Calu3 (cell line): ENCODE results near the gene MSLN. TPM values are rescaled to one million over a fixed set of nuclear protein-coding genes. Genes with fewer than 3 reads are reported as not detected.
A peak's percentile ranks its signal among the peaks of the same experiment; 100 is the strongest.

ENCODE experiments used
- BruUV-seq: library from RNA; stranded (reverse); fragments of 400-500 nt; replicated peaks from 2 replicates; lab custom pipeline; 2021; lab: Mats Ljungman, UMichigan
- CTCF ChIA-PET: fragments of 300-600 bp; sonication (Branson Sonifier 250); formaldehyde crosslinking; loops from one replicate; lab custom pipeline; 2022; ENCODE audit warnings: antibody characterized with exemption; lab: Charles Lee
- DNase-seq: peaks from one replicate; pipeline ENCODE4 v3.0.0; 2022
- H3K27ac Mint-ChIP-seq: one replicate; pipeline ENCODE4 v1.8.0; 2022; ENCODE audit warnings: mixed read lengths; ENCODE audit not compliant: unreplicated experiment
- H3K27me3 Mint-ChIP-seq: one replicate; pipeline ENCODE4 v1.8.0; 2022; ENCODE audit warnings: mixed read lengths; ENCODE audit not compliant: unreplicated experiment
- H3K36me3 Mint-ChIP-seq: one replicate; pipeline ENCODE4 v1.8.0; 2022; ENCODE audit warnings: mild to moderate bottlenecking, moderate library complexity, mixed read lengths; ENCODE audit not compliant: insufficient read depth, unreplicated experiment
- H3K4me1 Mint-ChIP-seq: one replicate; pipeline ENCODE4 v1.8.0; 2022; ENCODE audit warnings: mild to moderate bottlenecking, low read depth, mixed read lengths; ENCODE audit not compliant: unreplicated experiment
- H3K4me3 Mint-ChIP-seq: one replicate; pipeline ENCODE4 v1.8.0; 2022; ENCODE audit warnings: mild to moderate bottlenecking, low read depth, moderate library complexity, mixed read lengths; ENCODE audit not compliant: unreplicated experiment
- H3K9me3 Mint-ChIP-seq: one replicate; pipeline ENCODE4 v1.8.0; 2022; ENCODE audit warnings: low read depth, mixed read lengths; ENCODE audit not compliant: unreplicated experiment
- CTCF ChIP-seq: fragments of 200-600 bp; IDR thresholded peaks from one replicate; pipeline ENCODE4 v1.8.0; 2022; ENCODE audit warnings: antibody characterized with exemption; ENCODE audit not compliant: unreplicated experiment
- intact Hi-C: fragments of 100-400 bp; cut with micrococcal nuclease; formaldehyde crosslinking; loops from one replicate; pipeline ENCODE4 v1.10.0; 2022; ENCODE audit not compliant: unreplicated experiment
- total RNA-seq: library from RNA; stranded (reverse); gene quantifications from 2 replicates; pipeline ENCODE4 v1.2.3, GENCODE V29; 2022

The MSLN gene
- total RNA-seq, 1 experiment from 2014 or later = 3.4 TPM

- CTCF ChIA-PET = no interaction called here
- no peak overlapping the region for H3K27ac Mint-ChIP-seq
- peaks cover 80% of the 10 kb centered on the region for H3K36me3 Mint-ChIP-seq
- H3K4me3 Mint-ChIP-seq = peak overlapping the region; percentile 98
- no TSS peak for BruUV-seq
- H3K27me3 Mint-ChIP-seq = no peaks in the 10 kb centered on the region
- no peak for TF ChIP-seq CTCF
- no peak for DNase-seq
- H3K4me1 Mint-ChIP-seq = no peaks in the 10 kb centered on the region
- no peaks in the 10 kb centered on the region for H3K9me3 Mint-ChIP-seq
- intact Hi-C loops = no loop called here
Measured at GRCh38 chr16:790086-790485, 29.6 kb downstream of the MSLN start.

GRCh38 chr16:791131-791530 lies 30.6 kb downstream of the MSLN start:
- H3K27me3 Mint-ChIP-seq = no peaks in the 10 kb centered on the region
- CTCF ChIA-PET = no interaction called here
- peaks cover 79% of the 10 kb centered on the region for H3K36me3 Mint-ChIP-seq
- no TSS peak for BruUV-seq
- TF ChIP-seq CTCF = no peak
- H3K9me3 Mint-ChIP-seq = no peaks in the 10 kb centered on the region
- intact Hi-C loops = no loop called here
- no peak overlapping the region for H3K4me3 Mint-ChIP-seq
- DNase-seq = no peak
- H3K27ac Mint-ChIP-seq = no peak overlapping the region
- no peaks in the 10 kb centered on the region for H3K4me1 Mint-ChIP-seq

GRCh38 chr16:792221-792995 lies 31.9 kb downstream of the MSLN start:
- Mint-ChIP-seq H3K27ac (no peak overlapping the region), H3K27me3 (no peaks in the 10 kb centered on the region), H3K4me3 (no peak overlapping the region), H3K9me3 (no peaks in the 10 kb centered on the region), H3K36me3 (peaks cover 79% of the 10 kb centered on the region), H3K4me1 (no peaks in the 10 kb centered on the region)
- CTCF ChIA-PET = no interaction called here
- no peak for DNase-seq
- intact Hi-C loops = no loop called here
- BruUV-seq = no TSS peak
- TF ChIP-seq CTCF = no peak

GRCh38 chr16:793414-793813 lies 32.9 kb downstream of the MSLN start:
- no peaks in the 10 kb centered on the region for H3K4me1 Mint-ChIP-seq
- no peak overlapping the region for H3K27ac Mint-ChIP-seq
- TF ChIP-seq CTCF = no peak
- no TSS peak for BruUV-seq
- peaks cover 79% of the 10 kb centered on the region for H3K36me3 Mint-ChIP-seq
- CTCF ChIA-PET = no interaction called here
- no peak for DNase-seq
- H3K4me3 Mint-ChIP-seq = no peak overlapping the region
- H3K27me3 Mint-ChIP-seq = no peaks in the 10 kb centered on the region
- no peaks in the 10 kb centered on the region for H3K9me3 Mint-ChIP-seq
- intact Hi-C loops = no loop called here
